ENCODE results near the gene UPF2. TPM values are rescaled to one million over a fixed set of nuclear protein-coding genes. Genes with fewer than 3 reads are reported as not detected.

UPF2 gene
- total and polyA plus RNA-seq, 2 of the 13 experiments (the other 11 are each of a cell fraction or from before 2014, with no cell fraction given), result 6.2 to 14.5 TPM

DNA sequence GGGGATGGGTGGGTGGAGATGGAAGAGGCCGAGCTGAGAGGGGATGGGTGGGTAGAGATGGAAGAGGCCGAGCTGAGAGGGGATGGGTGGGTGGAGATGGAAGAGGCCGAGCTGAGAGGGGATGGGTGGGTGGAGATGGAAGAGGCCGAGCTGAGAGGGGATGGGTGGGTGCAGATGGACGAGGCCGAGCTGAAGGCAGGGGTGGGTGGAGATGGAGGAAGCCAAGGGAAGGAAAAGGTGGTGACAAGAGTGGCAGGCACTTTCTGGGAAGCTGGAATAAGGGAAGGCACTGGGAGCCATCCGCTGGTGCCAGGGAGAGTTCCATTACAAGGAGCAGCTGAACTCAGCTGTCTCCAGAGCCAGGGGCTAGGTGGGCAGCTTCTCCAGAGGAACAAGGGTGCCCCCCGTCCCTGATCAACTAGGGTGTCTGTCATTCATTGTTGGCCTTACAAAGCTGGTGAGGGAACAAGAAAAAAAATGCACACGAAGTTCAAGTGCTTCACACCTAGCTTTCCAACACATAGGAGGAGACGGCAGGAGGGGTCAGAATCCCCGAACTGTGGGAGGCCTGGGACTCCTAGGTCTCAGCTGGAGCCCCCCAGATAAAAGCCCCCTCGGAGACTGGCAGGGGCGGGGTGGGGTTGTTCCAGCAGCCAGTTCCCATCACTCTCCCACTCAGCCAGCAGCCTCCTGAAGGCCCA is 157.0 kb downstream of the UPF2 start:
- Histone ChIP-seq H3K27me3 (ENCODE audit: control insufficient read depth in 1 of 2, insufficient read depth in 2 of 2, low read length in 2 of 2) (0 out of 5 replicates have a peak, but pooled peaks cover 0 to 2% of the 10 kb centered on the region in 2 experiments), H3K79me2 (ENCODE audit: insufficient read depth, low read length) (no peaks in the 10 kb centered on the region), H4K20me1 (ENCODE audit: insufficient read depth, low read length) (no peaks in the 10 kb centered on the region), H3K9me3 (ENCODE audit: low read length) (no peaks in the 10 kb centered on the region), H3K4me2 (ENCODE audit: low read depth, low read length) (peak overlapping the region; percentile 24; the same call in 1 of the 2 replicates), H3K4me3 (replicated peaks in 1 of 3; ENCODE audit: insufficient read depth in 1 of 3, low read depth in 2 of 3, low read length in 3 of 3) (no peak overlapping the region), H3K36me3 (replicated peaks in 1 of 2; ENCODE audit: control insufficient read depth in 1 of 2, insufficient read depth in 2 of 2, low read length in 2 of 2) (no peaks in the 10 kb centered on the region), H2AFZ (ENCODE audit: low read length) (no peak overlapping the region), H3K9ac (ENCODE audit: insufficient read depth, low read depth, low read length) (no peak overlapping the region), H3K4me1 (ENCODE audit: insufficient read depth, low read length) (peaks cover 31% of the 10 kb centered on the region), H3K27ac (ENCODE audit: extremely low read length, insufficient read depth, low read length) (no peak overlapping the region)
- no TSS peak for BruUV-seq (replicated peaks)
- no peak for ATAC-seq
- in situ Hi-C loops (cut with HindIII; ENCODE audit: extremely low pct_ligation_motif_present, low pct_unique_long_range_greater_than_20kb) (no loop called here), intact Hi-C loops (cut with micrococcal nuclease; ENCODE audit: unreplicated experiment) (no loop called here)
- CTCF ChIA-PET (ENCODE audit: low intra/inter-chr PET ratio, low total read pairs), result no interaction called here
- WGBS (ENCODE audit: low lambda C conversion rate), result 43% methylated on average over 13 of the region's 13 CpGs
- no peak for FAIRE-seq
- POLR2A ChIA-PET, result interaction anchor here (0.9 to 1.3 kb wide), 2 partner anchors 10 to 11 kb away, joined by 3 to 5 read pairs; no protein-coding TSS in a partner anchor
- 0 out of 2 replicates have a peak, but pooled peaks have one; percentile 33 for TF ChIP-seq EED (CRISPR knock-in tag; IDR thresholded peaks at IDR 0.05)
- TF ChIP-seq, protein P1, sequence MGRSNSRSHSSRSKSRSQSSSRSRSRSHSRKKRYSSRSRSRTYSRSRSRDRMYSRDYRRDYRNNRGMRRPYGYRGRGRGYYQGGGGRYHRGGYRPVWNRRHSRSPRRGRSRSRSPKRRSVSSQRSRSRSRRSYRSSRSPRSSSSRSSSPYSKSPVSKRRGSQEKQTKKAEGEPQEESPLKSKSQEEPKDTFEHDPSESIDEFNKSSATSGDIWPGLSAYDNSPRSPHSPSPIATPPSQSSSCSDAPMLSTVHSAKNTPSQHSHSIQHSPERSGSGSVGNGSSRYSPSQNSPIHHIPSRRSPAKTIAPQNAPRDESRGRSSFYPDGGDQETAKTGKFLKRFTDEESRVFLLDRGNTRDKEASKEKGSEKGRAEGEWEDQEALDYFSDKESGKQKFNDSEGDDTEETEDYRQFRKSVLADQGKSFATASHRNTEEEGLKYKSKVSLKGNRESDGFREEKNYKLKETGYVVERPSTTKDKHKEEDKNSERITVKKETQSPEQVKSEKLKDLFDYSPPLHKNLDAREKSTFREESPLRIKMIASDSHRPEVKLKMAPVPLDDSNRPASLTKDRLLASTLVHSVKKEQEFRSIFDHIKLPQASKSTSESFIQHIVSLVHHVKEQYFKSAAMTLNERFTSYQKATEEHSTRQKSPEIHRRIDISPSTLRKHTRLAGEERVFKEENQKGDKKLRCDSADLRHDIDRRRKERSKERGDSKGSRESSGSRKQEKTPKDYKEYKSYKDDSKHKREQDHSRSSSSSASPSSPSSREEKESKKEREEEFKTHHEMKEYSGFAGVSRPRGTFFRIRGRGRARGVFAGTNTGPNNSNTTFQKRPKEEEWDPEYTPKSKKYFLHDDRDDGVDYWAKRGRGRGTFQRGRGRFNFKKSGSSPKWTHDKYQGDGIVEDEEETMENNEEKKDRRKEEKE (IDR thresholded peaks at IDR 0.05), result no peak
- DNase-seq (ENCODE audit: low spot score), result no peak

- in situ Hi-C loops (cut with HindIII; ENCODE audit: extremely low pct_ligation_motif_present, low pct_unique_long_range_greater_than_20kb), result no loop called here
- Histone ChIP-seq H3K9ac (ENCODE audit: insufficient read depth, low read depth, low read length) (no peak overlapping the region), H2AFZ (ENCODE audit: low read length) (no peak overlapping the region), H3K36me3 (replicated peaks in 1 of 2; ENCODE audit: control insufficient read depth in 1 of 2, insufficient read depth in 2 of 2, low read length in 2 of 2) (no peaks in the 10 kb centered on the region), H3K4me3 (replicated peaks in 1 of 3; ENCODE audit: insufficient read depth in 1 of 3, low read depth in 2 of 3, low read length in 3 of 3) (no peak overlapping the region), H4K20me1 (ENCODE audit: insufficient read depth, low read length) (no peaks in the 10 kb centered on the region), H3K9me3 (ENCODE audit: low read length) (no peaks in the 10 kb centered on the region), H3K27ac (ENCODE audit: extremely low read length, insufficient read depth, low read length) (no peak overlapping the region), H3K4me1 (ENCODE audit: insufficient read depth, low read length) (peaks cover 38% of the 10 kb centered on the region), H3K79me2 (ENCODE audit: insufficient read depth, low read length) (no peaks in the 10 kb centered on the region), H3K27me3 (ENCODE audit: control insufficient read depth in 1 of 2, insufficient read depth in 2 of 2, low read length in 2 of 2) (0 out of 5 replicates have a peak, but pooled peaks cover 0 to 2% of the 10 kb centered on the region in 2 experiments), H3K4me2 (ENCODE audit: low read depth, low read length) (no peak overlapping the region)
- BruUV-seq (replicated peaks), result no TSS peak
- no peak for TF ChIP-seq ZNF331 (CRISPR knock-in tag; IDR thresholded peaks at IDR 0.05)
- DNase-seq (ENCODE audit: low spot score), result no peak
- POLR2A ChIA-PET, result no interaction called here
- CTCF ChIA-PET (ENCODE audit: low intra/inter-chr PET ratio, low total read pairs), result no interaction called here
- 58% methylated on average over 7 of the region's 7 CpGs for WGBS (ENCODE audit: low lambda C conversion rate)
- no peak for ATAC-seq
- intact Hi-C loops (cut with micrococcal nuclease; ENCODE audit: unreplicated experiment), result no loop called here
- FAIRE-seq, result no peak
Observed at GRCh38 chr10:11884706-11885423, 157.7 kb downstream of the UPF2 start.
